ENCODE measurements around the gene PPARD. TPM values are rescaled to one million over a fixed set of nuclear protein-coding genes. Genes with fewer than 3 reads are reported as not detected.

Gene PPARD
- total RNA-seq, 4 donors from 2014 or later = 17.0 to 42.8 (median 28.2) TPM

DNA sequence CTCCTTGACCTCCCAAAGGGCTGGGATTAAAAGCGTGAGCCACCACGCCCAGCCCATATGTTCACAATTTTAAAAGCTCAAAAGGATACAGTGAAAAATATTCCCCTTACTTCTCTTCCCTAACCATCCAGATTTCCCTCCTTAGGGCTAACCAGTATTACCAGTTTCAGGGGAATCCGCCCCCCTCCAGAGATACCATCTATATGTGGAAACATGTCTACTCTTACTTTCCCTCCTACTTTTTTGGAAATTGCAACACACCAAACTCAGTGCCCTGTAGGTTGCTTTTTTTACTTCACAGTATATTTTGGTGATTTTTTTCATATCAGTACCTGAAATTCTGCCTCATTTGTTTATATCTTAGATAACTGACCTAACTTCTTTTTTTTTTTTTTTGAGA lies 118.9 kb downstream of the PPARD start:
- Histone ChIP-seq H3K27ac (peak overlapping the region in 2 of 4 donors; percentile 13 to 38), H3K9me3 (no peaks in the 10 kb centered on the region), H3K4me1 (peaks cover 0 to 21% (median 0%) of the 10 kb centered on the region in 3 donors), H3K27me3 (no peaks in the 10 kb centered on the region), H3K4me3 (no peak overlapping the region), H3K36me3 (peaks cover 0 to 82% (median 4%) of the 10 kb centered on the region in 3 donors)
- WGBS, 2 donors = 33 to 42% methylated on average over 1 to 3 of the region's 3 CpGs
- intact Hi-C loops (cut with DNase I) = no loop called here
- DNase-seq = no peak
- no peak for TF ChIP-seq POLR2A (IDR thresholded peaks at IDR 0.05)
- TF ChIP-seq, protein P1, sequence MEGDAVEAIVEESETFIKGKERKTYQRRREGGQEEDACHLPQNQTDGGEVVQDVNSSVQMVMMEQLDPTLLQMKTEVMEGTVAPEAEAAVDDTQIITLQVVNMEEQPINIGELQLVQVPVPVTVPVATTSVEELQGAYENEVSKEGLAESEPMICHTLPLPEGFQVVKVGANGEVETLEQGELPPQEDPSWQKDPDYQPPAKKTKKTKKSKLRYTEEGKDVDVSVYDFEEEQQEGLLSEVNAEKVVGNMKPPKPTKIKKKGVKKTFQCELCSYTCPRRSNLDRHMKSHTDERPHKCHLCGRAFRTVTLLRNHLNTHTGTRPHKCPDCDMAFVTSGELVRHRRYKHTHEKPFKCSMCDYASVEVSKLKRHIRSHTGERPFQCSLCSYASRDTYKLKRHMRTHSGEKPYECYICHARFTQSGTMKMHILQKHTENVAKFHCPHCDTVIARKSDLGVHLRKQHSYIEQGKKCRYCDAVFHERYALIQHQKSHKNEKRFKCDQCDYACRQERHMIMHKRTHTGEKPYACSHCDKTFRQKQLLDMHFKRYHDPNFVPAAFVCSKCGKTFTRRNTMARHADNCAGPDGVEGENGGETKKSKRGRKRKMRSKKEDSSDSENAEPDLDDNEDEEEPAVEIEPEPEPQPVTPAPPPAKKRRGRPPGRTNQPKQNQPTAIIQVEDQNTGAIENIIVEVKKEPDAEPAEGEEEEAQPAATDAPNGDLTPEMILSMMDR (IDR thresholded peaks at IDR 0.05) = no peak

DNA sequence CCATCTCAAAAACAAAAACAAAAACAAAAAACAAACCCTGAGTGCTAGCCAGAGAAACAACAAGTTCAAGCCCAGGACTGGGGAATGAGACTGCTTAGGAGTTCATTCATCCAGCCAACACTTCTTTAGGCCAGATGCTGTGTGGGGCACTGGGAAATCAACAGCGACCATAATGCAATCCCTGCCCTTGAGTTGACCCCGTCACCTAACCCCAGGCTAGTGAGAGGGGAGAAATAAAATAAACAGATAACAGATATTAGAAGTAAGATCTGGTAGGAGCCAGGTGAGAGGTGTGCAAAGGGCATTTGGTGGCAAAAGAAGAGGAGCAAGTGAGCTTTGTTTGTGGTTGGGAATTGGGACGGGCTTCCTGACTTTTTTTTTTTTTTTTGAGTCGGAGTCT lies 120.9 kb downstream of the PPARD start:
- H3K9me3 ChIP-seq = no peaks in the 10 kb centered on the region
- no peaks in the 10 kb centered on the region for H3K27me3 ChIP-seq
- peaks cover 0 to 30% (median 5%) of the 10 kb centered on the region in 3 donors for H3K4me1 ChIP-seq
- intact Hi-C loops (cut with DNase I) = no loop called here
- TF ChIP-seq, protein P1 (IDR thresholded peaks at IDR 0.05) = no peak
- no peak for TF ChIP-seq POLR2A (IDR thresholded peaks at IDR 0.05)
- H3K36me3 ChIP-seq = peaks cover 0 to 67% (median 8%) of the 10 kb centered on the region in 3 donors
- DNase-seq = no peak
- no peak overlapping the region for H3K27ac ChIP-seq
- no peak overlapping the region for H3K4me3 ChIP-seq
- WGBS, 2 donors = 78 to 85% methylated on average over 4 of the region's 4 CpGs

DNA sequence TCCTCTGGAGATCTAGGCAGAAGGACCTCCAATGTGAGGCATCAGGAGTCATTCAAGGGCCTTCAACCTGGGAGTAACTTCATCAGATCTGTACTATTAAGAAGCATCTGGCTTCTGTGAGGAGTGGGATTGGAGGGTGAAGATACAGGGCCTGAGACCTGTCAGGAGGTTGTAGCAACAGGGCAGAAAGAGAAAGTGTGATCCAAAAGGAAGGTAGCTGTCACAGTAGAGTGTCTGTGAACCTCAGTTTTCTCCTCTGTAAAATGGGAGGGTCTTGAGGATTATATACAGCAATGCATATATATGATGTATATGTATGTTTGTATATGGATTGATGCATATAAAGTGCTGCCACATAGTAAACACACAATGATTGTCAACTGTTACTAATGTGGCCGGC lies 123.3 kb downstream of the PPARD start:
- TF ChIP-seq, protein P1 (IDR thresholded peaks at IDR 0.05) = no peak
- TF ChIP-seq POLR2A (IDR thresholded peaks at IDR 0.05) = no peak
- no peak for DNase-seq
- Histone ChIP-seq H3K27me3 (no peaks in the 10 kb centered on the region), H3K36me3 (peaks cover 7 to 62% (median 8%) of the 10 kb centered on the region in 3 donors), H3K27ac (no peak overlapping the region), H3K9me3 (no peaks in the 10 kb centered on the region), H3K4me1 (peaks cover 12 to 41% (median 13%) of the 10 kb centered on the region in 3 donors), H3K4me3 (no peak overlapping the region)
- WGBS, 2 donors = 90 to 100% methylated on average over 1 of the region's 1 CpG
- intact Hi-C loops (cut with DNase I) = no loop called here

DNA sequence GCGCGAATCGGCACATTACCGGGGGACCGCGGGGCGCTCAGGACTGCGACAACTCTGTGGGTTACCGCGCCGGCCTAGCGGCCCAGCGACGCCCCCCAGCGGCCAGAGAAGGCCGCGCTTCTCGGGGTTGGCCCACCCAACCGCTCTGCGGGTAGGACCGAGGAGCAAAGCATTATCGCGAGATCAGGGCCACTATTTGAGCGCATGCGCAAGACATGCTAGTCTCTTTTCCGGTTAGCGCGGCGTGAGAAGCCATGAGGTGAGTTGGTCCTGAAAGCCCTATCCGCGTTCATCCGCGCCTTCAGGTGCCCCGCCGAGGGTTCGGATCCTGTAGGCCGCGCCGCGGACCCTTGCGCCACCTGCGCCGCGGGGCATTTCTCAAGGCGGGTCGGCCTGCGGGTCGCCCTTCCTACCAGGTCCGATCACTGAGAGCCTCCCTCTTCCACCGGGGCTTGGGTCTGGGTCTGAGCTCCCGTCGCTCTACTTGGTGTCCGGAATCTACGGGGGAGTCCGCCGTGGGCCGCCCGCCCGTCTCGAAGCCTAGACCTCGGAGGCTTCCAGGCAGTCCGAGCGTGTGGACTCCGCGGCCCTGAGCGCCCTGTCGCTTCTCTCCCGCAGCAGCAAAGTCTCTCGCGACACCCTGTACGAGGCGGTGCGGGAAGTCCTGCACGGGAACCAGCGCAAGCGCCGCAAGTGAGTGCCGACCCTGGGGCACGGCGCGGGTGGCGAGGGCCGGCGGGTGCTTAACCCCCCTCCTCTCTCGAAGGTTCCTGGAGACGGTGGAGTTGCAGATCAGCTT lies 126.0 kb downstream of the PPARD start, which contains the start of gene RPL10A:
TSS of gene RPL10A (plus strand) at position 221 of the 799 bp plus-strand sequence. CDS start at position 255, 34 bp downstream.
- 0% methylated on average over 14 to 26 of the region's 86 CpGs for WGBS, 2 donors
- no peaks in the 10 kb centered on the region for H3K27me3 ChIP-seq
- H3K4me1 ChIP-seq = peaks cover 21 to 54% (median 21%) of the 10 kb centered on the region in 3 donors
- peak in 3 of 4 donors; percentile 76 to 94 (median 92) for TF ChIP-seq POLR2A (IDR thresholded peaks at IDR 0.05)
- TF ChIP-seq, protein P1 (IDR thresholded peaks at IDR 0.05) = peak; percentile 93 to 99 (median 98)
- H3K36me3 ChIP-seq = peaks cover 7 to 71% (median 13%) of the 10 kb centered on the region in 3 donors
- peak within 1 kb of the TSS; percentile 64 to 91 (median 74) for H3K4me3 ChIP-seq
- H3K27ac ChIP-seq = peak within 1 kb of the TSS; percentile 91 to 93 (median 92)
- no peaks in the 10 kb centered on the region for H3K9me3 ChIP-seq
- peak; percentile 67 for DNase-seq
- intact Hi-C loops (cut with DNase I) = no loop called here
